HepG2 (cell line): Measurements from ENCODE around the gene FMNL2. TPM values are rescaled to one million over a fixed set of nuclear protein-coding genes. Genes with fewer than 3 reads are reported as not detected.

Experiments used
- ATAC-seq: fragments of 200-7000 bp; cut with Tn5 transposase; 3 replicates; pipeline ENCODE4 v1.9.1; 2020; ENCODE audit warnings: mild to moderate bottlenecking, moderate library complexity
- BruUV-seq: library from RNA; stranded (reverse); fragments of 400-500 nt; replicated peaks from 2 replicates; lab custom pipeline; 2021; lab: Mats Ljungman, UMichigan
- CTCF ChIA-PET: fragments of 300-600 bp; formaldehyde crosslinking; extraction: SDS; loops from one replicate; lab custom pipeline; 2021; ENCODE audit warnings: low total read pairs, inconsistent platforms, low intra/inter-chr PET ratio; lab: Yijun Ruan, JAX
- POLR2A ChIA-PET: fragments of 350-600 bp; sonication (Branson Sonifier 250); formaldehyde crosslinking; loops from one replicate; lab custom pipeline; 2020; ENCODE audit warnings: antibody characterized with exemption, inconsistent platforms; lab: Yijun Ruan, JAX
- DNase-seq: peaks from one replicate; pipeline ENCODE4 v3.0.0-alpha.2; 2015; ENCODE audit warnings: low spot score
- FAIRE-seq: peaks from 3 replicates; lab custom pipeline; 2011; peaks lifted over from hg19 to GRCh38; lab: Jason Lieb, UNC
- H2AFZ ChIP-seq: one replicate; pipeline ENCODE4 v1.6.1; 2011; ENCODE audit warnings: low read length, inconsistent platforms
- H3K27ac ChIP-seq: fragments of 300-600 bp; 3 replicates; pipeline ENCODE4 v1.8.0; 2011; ENCODE audit warnings: mixed run types, mild to moderate bottlenecking, mixed read lengths, low read length, inconsistent platforms; ENCODE audit not compliant: insufficient read depth; ENCODE audit errors: extremely low read length
- H3K27me3 ChIP-seq, 2 experiments: fragments of 200-600 bp in 1 of 2; 2 replicates in 1 of 2; 3 replicates in 1 of 2; pipeline versions ENCODE4 v1.6.0 to v1.8.0; 2011; ENCODE audit warnings: low read length in 2 of 2, mild to moderate bottlenecking in 2 of 2, moderate library complexity in 2 of 2, inconsistent platforms in 1 of 2; ENCODE audit not compliant: insufficient read depth in 2 of 2, control insufficient read depth in 1 of 2
- H3K36me3 ChIP-seq, 2 experiments: fragments of 200-600 bp in 1 of 2; replicated peaks in 1 of 2; 2 replicates in 1 of 2; 3 replicates in 1 of 2; pipeline versions ENCODE4 v1.5.1 to v1.8.0; 2011; ENCODE audit warnings: low read length in 2 of 2, inconsistent platforms in 1 of 2; ENCODE audit not compliant: insufficient read depth in 2 of 2, control insufficient read depth in 1 of 2
- H3K4me1 ChIP-seq: 2 replicates; pipeline ENCODE4 v1.5.1; 2012; ENCODE audit warnings: low read length, inconsistent platforms; ENCODE audit not compliant: insufficient read depth
- H3K4me2 ChIP-seq: 2 replicates; pipeline ENCODE4 v1.6.0; 2011; ENCODE audit warnings: low read depth, low read length, inconsistent platforms
- H3K4me3 ChIP-seq, 3 experiments: fragments of 200-600 bp in 1 of 3; sonication (generic), shearing (Covaris generic) in 1 of 3; replicated peaks in 1 of 3; 2 replicates each; pipeline ENCODE4 v1.5.1; 2011 to 2016; ENCODE audit warnings: low read length in 3 of 3, inconsistent platforms in 2 of 3, low read depth in 2 of 3, mild to moderate bottlenecking in 2 of 3, control low read depth in 1 of 3, mixed read lengths in 1 of 3; ENCODE audit not compliant: insufficient read depth in 1 of 3
- H3K79me2 ChIP-seq: one replicate; pipeline ENCODE4 v1.6.1; 2011; ENCODE audit warnings: low read length, inconsistent platforms; ENCODE audit not compliant: insufficient read depth
- H3K9ac ChIP-seq: 2 replicates; pipeline ENCODE4 v1.6.0; 2011; ENCODE audit warnings: mild to moderate bottlenecking, low read depth, low read length, inconsistent platforms; ENCODE audit not compliant: insufficient read depth
- H3K9me3 ChIP-seq: 2 replicates; pipeline ENCODE4 v1.5.1; 2012; ENCODE audit warnings: mild to moderate bottlenecking, low read length
- H4K20me1 ChIP-seq: 2 replicates; pipeline ENCODE4 v1.6.0; 2011; ENCODE audit warnings: inconsistent platforms, mild to moderate bottlenecking, low read length, moderate library complexity; ENCODE audit not compliant: insufficient read depth
- RBM22 ChIP-seq: fragments of 200-400 bp; formaldehyde crosslinking; optimal IDR thresholded peaks from 2 replicates; pipeline ENCODE3; 2017; ENCODE audit warnings: mild to moderate bottlenecking, low read length, moderate library complexity
- ZBTB34 ChIP-seq: sonication (generic); formaldehyde crosslinking; IDR thresholded peaks from 2 replicates; pipeline ENCODE4 v1.8.0; 2022; ENCODE audit warnings: mild to moderate bottlenecking, missing genetic modification reagents
- ZNF282 ChIP-seq: fragments of 450-650 bp; IDR thresholded peaks from 2 replicates; pipeline ENCODE4 v1.6.1; 2018; ENCODE audit not compliant: partially characterized antibody
- WGBS: methylation state at CpG from one replicate; pipeline ENCODE4 v1.1.6; 2017; ENCODE audit warnings: low lambda C conversion rate; 5-methylcytosine and 5-hydroxymethylcytosine counted together
- in situ Hi-C: cut with HindIII; loops from 2 replicates; pipeline ENCODE4 v1.10.0; 2017; ENCODE audit warnings: low pct_unique_long_range_greater_than_20kb; ENCODE audit not compliant: extremely low pct_ligation_motif_present
- intact Hi-C: fragments of 100-400 bp; cut with micrococcal nuclease; formaldehyde crosslinking; loops from one replicate; pipeline ENCODE4 v1.10.0; 2022; ENCODE audit not compliant: unreplicated experiment
- polyA plus RNA-seq, 8 experiments: library from polyadenylated mRNA; depleted of rRNA in 3 of 8; stranded (reverse) in 7 of 8; unstranded in 1 of 8; fragments of >200 nt; fragmentation: Illumina TruSeq in 4 of 8; extraction: Trizol in 4 of 8; gene quantifications; 2 replicates each; pipeline versions ENCODE4 v1.2.1 to v1.2.3, GENCODE V29; 2011 to 2016; ENCODE audit warnings: low read depth in 4 of 8, missing spikeins in 1 of 8, mixed read lengths in 1 of 8; ENCODE audit not compliant: insufficient read depth in 1 of 8
- total RNA-seq, 5 experiments: library from RNA; depleted of rRNA; stranded (reverse); fragments of >200 nt; fragmentation: Illumina TruSeq; extraction: Trizol; gene quantifications; 2 replicates each; pipeline ENCODE4 v1.2.3, GENCODE V29; 2016; ENCODE audit warnings: low read depth in 1 of 5

Gene FMNL2
- total and polyA plus RNA-seq, 2 of the 13 experiments (the other 11 are each of a cell fraction or from before 2014, with no cell fraction given): 66.5 to 67.7 TPM

- POLR2A ChIA-PET: no interaction called here
- Histone ChIP-seq H3K9me3 (no peaks in the 10 kb centered on the region), H3K27me3 (no peaks in the 10 kb centered on the region), H3K4me1 (no peaks in the 10 kb centered on the region), H3K79me2 (no peaks in the 10 kb centered on the region), H4K20me1 (no peaks in the 10 kb centered on the region), H3K4me2 (no peak overlapping the region), H3K9ac (no peak overlapping the region), H3K27ac (no peak overlapping the region), H2AFZ (no peak overlapping the region), H3K36me3 (peaks cover 15 to 52% of the 10 kb centered on the region in 2 experiments), H3K4me3 (no peak overlapping the region)
- WGBS: 96% methylated on average over 6 of the region's 6 CpGs
- no peak for TF ChIP-seq ZBTB34 (CRISPR knock-in tag)
- in situ Hi-C loops (no loop called here), intact Hi-C loops (no loop called here)
- CTCF ChIA-PET: no interaction called here
- no peak for DNase-seq
- ATAC-seq: no peak
- no peak for FAIRE-seq
- no TSS peak for BruUV-seq
Measured at GRCh38 chr2:152588998-152589397, 254.0 kb downstream of the FMNL2 start.

- Histone ChIP-seq H3K27me3 (no peaks in the 10 kb centered on the region), H3K4me3 (no peak overlapping the region), H3K4me1 (no peaks in the 10 kb centered on the region), H4K20me1 (no peaks in the 10 kb centered on the region), H3K9me3 (no peaks in the 10 kb centered on the region), H2AFZ (no peak overlapping the region), H3K9ac (no peak overlapping the region), H3K27ac (no peak overlapping the region), H3K36me3 (peaks cover 16 to 34% of the 10 kb centered on the region in 2 experiments; a peak in 4 of 5 replicates), H3K4me2 (no peak overlapping the region), H3K79me2 (no peaks in the 10 kb centered on the region)
- no peak; the same call in 1 of the 3 replicates for ATAC-seq
- intact Hi-C loops: no loop called here
- no peak for FAIRE-seq
- no TSS peak for BruUV-seq
- DNase-seq: no peak
- ChIA-PET CTCF (interaction anchor here (0.7 kb wide), 1 partner anchor 23 kb away, joined by 3 read pairs; no protein-coding TSS in a partner anchor), POLR2A (interaction anchor here (0.7 kb wide), 1 partner anchor 38 kb away, joined by 4 read pairs; no protein-coding TSS in a partner anchor)
- TF ChIP-seq RBM22: peak; percentile 49
- no peak for TF ChIP-seq ZNF282
- in situ Hi-C loops: no loop called here
- WGBS: 96% methylated on average over 6 of the region's 6 CpGs
Measured at GRCh38 chr2:152594022-152594766, 259.2 kb downstream of the FMNL2 start.
